HTERT RPE-1 (cell line): ENCODE measurements around the gene ANKRD2.
"Not testable (repeated sequence)": the region's sequence is repeated elsewhere in the genome, so short reads cannot be mapped to it uniquely, and the experiment has no call there.

Experiments used
- in situ Hi-C: fragments of 300-500 bp; cut with MboI; formaldehyde crosslinking; loops from 4 replicates; pipeline ENCODE4 v1.14.3; 2020; ENCODE audit warnings: low sequenced_read_pairs

ANKRD2 gene, protein sequence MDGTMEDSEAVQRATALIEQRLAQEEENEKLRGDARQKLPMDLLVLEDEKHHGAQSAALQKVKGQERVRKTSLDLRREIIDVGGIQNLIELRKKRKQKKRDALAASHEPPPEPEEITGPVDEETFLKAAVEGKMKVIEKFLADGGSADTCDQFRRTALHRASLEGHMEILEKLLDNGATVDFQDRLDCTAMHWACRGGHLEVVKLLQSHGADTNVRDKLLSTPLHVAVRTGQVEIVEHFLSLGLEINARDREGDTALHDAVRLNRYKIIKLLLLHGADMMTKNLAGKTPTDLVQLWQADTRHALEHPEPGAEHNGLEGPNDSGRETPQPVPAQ

GRCh38 chr10:97572214-97572989 is at the start of gene ANKRD2:
TSS of gene ANKRD2 (plus strand) at chr10:97572779. CDS start at chr10:97572789, 10 bp downstream.
- in situ Hi-C loops: no loop called here

DNA sequence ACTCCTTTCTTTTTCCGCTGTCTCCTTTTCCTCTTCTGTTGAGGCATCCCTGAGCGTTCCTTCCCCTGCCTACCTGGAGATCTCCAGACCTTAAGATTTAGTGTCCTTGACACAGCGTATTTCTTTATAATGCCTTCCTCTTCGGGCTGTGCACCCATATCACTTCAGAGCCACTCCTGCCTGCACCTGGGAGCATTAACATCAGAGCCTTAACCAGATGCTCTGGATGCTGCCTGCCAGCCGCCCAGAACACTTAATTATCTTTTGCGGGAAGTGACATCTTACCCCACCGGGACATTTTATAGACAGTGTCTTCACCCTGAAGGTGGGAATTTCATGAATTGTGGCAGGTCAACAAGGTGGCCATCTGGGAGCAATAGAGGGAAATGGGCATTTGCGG is 49.6 kb upstream of the ANKRD2 start:
- in situ Hi-C loops: no loop called here

GRCh38 chr10:97525086-97525485 is 47.5 kb upstream of the ANKRD2 start:
- in situ Hi-C loops: no loop called here

DNA sequence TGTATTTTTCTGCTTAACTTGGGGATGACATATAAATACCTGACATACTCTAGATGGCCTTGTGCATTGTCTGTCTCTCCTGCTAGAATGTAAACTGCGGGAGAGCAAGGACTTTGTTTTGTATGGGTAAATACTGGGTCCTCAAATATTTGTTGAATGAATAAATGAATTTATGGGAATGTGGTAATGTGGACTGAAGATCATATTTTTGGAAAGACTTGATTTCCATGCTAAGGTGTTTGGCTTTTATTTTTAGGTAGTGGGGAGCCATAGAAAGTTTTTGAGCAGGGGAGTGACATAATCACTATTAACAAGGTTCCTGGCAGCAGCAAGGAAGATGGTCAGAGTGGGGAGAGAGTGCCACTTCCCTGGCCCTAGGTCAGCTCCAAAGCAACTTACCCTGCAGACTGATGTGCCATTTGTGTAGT is 46.9 kb upstream of the ANKRD2 start:
- in situ Hi-C loops: no loop called here

- in situ Hi-C loops: not testable (repeated sequence)
These were observed 43.7 kb upstream of the ANKRD2 start for GRCh38 chr10:97528876-97529275.

DNA sequence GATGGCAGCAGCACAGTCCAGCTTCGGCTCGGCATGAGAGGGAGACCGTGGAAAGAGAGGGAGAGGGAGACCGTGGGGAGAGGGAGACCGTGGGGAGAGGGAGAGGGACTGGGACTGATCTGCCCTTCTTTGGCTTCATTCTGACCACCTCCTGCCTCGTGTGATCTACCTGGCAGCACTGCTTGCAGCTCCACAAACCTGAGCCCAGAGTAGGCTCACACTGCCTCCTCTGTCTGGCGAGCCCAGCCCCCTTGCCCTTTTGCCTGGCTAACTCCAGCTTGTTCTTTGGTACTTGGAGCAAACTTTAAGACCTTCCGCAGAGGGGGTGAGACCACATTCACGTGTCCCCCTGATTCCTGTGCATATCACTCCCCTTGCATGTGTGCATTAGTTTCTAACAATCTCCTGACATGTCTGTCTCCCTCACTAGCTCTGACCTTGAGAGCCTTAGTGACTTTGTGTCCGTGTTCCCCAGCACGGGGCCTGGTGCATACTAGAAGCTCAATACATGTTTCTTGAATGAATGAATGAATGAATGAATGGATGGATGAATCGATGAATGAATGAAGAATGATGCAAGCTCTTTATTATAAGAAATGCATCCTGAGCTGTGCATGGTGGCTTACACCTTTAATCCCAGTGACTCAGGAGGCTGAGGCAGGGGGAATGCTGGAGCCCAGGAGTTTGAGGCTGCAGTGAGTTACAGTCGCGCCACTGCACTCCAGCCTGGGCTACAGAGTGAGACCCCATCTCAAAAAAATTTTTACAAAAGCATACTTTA is 42.7 kb upstream of the ANKRD2 start:
- in situ Hi-C loops: no loop called here

DNA sequence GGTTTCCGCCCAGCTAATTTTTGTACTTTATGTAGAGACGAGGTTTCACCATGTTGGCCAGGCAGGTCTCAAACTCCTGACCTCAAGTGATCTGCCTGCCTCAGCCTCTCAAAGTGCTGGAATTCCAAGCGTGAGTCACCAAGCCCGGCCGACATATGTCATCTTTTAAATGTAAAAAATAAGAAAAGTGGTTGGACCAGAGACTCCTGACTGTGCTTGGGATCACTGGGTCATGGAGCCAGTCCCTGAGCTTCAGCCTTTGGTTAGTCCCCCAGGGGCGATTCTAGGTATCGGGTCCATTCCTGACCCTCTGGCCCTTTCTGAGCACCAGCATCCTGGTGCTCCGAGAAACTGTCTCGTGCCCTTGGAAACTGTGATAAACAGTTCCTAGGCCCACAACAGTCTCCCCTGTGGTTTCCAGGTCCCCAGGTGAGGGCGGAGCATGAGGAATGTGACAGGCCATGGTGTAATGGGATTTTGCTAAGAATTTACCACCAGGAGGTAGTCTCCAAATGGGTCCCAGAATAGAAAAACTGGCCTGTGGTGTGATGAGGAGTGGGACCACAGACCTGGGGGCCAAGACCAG is 41.1 kb upstream of the ANKRD2 start:
- in situ Hi-C loops: no loop called here

- in situ Hi-C loops: no loop called here
These were observed 39.5 kb upstream of the ANKRD2 start for GRCh38 chr10:97532935-97533671.

DNA sequence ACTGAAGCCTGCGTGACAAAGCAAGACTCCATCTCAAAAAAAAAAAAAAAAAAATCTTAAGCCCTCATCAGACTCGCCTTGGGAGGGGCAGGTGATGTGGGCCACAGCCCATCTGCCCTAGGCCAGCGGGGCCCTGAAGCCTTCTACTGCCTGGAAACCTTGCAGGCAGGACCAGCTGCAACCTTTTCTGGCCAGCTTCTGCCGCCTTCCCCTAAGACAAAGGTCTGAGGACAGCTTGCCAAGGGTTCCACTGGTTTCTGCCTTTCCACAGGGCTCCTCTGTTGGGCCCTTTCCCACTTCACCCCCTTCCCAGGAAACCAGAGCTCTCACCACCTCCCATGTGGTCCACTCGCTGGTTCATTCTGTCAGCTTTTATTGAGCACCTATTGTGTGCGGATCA is 38.7 kb upstream of the ANKRD2 start:
- in situ Hi-C loops: no loop called here

DNA sequence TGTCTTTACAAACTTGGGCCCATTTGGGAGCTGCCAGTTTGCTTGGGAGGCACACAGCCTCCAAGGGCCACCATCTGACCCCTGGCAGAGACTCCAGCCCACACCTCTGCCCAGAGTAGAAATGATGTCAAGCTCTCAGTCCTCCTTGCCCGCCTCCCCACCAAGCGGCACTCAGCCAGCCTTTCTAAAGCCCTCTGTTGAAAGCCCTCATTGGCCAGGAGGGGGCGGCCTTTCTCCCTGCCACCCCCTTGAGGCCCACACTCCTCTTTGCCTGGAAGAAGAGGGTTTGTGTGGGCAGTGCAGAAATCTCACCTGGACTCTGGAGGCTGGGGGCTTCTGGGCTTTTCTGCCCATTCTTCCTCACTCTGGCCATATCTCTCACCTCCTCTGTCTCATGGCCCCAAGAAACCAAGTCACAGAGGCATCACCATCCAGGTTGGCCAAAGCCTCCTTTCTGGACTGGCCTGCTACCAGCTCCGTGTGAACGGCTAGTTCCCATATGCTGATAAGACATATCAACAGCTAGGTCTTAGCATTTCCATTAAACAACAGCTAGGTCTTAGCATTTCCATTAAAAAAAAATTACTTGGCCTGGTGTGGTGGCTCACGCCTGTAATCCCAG is 37.7 kb upstream of the ANKRD2 start:
- in situ Hi-C loops: no loop called here

GRCh38 chr10:97537186-97537869 is 35.3 kb upstream of the ANKRD2 start:
- in situ Hi-C loops: no loop called here

- in situ Hi-C loops: no loop called here
These were observed 34.2 kb upstream of the ANKRD2 start for GRCh38 chr10:97538411-97538810.

GRCh38 chr10:97538839-97539238 is 33.7 kb upstream of the ANKRD2 start:
- in situ Hi-C loops: no loop called here

- in situ Hi-C loops: no loop called here
These were observed 32.9 kb upstream of the ANKRD2 start for GRCh38 chr10:97539523-97540200.

DNA sequence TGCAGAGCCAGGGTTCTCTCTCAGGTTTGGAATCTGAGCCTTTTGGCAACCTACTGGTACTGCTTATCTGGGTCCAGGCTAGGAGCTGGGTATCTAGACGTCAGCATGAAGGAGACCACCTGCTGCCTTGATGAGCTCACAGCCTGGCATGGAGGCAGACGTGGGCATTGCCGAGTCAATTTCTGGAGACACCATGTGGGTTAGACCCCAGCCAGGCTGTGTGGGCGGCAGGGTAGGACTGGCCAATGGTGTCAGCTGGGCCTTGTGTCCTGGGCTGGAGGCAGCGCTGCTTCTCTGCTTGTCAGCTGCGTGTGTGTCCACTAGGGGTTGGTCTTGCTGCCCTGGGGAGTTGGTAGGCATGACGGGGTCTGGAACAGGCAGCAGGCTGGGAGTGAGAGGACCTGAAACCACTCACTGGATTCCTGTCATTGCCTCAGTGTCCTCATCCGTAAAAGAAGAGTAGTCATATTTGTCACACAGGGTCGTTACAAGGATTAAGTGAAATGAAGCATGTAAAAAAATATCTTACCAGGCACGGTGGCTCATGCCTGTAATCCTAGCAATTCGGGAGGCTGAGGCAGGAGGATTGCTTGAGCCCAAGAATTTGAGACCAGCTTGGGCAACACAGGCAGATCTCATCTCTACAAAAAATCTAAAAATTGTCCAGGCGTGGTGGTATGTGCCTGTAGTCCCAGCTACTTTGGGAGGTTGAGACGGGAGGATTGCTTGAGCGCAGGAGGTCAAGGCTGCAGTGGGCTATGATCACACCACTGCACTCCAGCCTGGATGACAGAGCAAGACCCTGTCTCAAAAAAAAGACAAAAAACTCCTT is 31.7 kb upstream of the ANKRD2 start:
- in situ Hi-C loops: no loop called here

- in situ Hi-C loops: no loop called here
These were observed 30.2 kb upstream of the ANKRD2 start for GRCh38 chr10:97542169-97543024.

DNA sequence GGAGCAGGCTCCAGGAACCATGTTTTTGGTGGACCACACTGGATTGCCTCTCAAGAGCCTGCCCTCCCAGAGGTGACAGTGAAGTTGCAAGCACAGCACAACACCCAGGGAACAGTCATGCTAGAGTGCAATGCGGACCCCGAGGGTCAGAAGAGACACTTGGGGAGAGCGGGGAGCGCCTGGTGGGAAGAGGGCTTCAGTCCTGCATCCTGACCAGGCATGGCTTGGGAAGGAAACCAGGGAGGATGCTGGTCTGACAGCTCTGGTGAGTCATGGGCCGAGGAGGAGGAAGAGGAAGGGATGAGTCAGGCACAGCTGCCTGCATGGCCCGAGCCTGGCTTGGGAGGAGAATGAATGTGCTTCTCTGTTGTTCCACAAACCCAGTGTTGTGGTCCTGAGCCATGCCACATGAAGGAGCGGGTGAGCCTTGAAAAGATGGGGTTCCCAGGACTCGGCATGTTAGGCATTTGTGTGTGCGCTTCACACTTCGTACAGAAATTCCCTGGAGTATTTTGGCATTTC is 29.5 kb upstream of the ANKRD2 start:
- in situ Hi-C loops: no loop called here
